ENCODE data around the gene CFAP46.
"Not testable (repeated sequence)": the region's sequence is repeated elsewhere in the genome, so short reads cannot be mapped to it uniquely, and the experiment has no call there.

GRCh38 chr10:132930701-132931100 is 11.7 kb downstream of the CFAP46 start:
- not testable (repeated sequence) for TF ChIP-seq CTCF (IDR thresholded peaks at IDR 0.05); NRF1 (IDR thresholded peaks at IDR 0.05; ENCODE audit: low read depth, low read length); RAD21 (IDR thresholded peaks at IDR 0.05; ENCODE audit: low read length)
